ENCODE results near the gene KCNT2.

DNA sequence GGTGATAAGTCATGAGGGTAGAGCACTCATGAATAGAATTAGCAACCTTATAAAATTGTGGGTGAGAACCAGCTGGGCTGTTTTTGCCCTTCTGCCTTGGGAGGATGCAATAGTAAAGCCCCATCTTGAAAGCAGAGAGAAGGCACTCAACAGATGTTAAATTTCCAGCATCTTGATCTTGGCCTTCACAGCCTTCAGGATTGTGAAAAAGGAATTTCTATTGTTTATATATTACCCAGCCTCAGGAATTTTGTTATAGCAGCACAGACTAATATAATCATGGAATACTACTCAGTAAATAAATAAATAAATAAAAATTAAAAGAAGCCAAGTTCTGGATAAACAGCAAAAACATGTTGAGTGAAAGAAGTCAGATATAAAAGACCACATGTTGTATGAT is 175.2 kb downstream of the KCNT2 start:
- TF ChIP-seq, protein P1, sequence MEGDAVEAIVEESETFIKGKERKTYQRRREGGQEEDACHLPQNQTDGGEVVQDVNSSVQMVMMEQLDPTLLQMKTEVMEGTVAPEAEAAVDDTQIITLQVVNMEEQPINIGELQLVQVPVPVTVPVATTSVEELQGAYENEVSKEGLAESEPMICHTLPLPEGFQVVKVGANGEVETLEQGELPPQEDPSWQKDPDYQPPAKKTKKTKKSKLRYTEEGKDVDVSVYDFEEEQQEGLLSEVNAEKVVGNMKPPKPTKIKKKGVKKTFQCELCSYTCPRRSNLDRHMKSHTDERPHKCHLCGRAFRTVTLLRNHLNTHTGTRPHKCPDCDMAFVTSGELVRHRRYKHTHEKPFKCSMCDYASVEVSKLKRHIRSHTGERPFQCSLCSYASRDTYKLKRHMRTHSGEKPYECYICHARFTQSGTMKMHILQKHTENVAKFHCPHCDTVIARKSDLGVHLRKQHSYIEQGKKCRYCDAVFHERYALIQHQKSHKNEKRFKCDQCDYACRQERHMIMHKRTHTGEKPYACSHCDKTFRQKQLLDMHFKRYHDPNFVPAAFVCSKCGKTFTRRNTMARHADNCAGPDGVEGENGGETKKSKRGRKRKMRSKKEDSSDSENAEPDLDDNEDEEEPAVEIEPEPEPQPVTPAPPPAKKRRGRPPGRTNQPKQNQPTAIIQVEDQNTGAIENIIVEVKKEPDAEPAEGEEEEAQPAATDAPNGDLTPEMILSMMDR (IDR thresholded peaks at IDR 0.05; ENCODE audit: low read length), result no peak
- TF ChIP-seq EZH2 (optimal IDR thresholded peaks at IDR 0.05; ENCODE audit: low read depth, low read length), result no peak
- TF ChIP-seq EZH2phosphoT487 (IDR thresholded peaks at IDR 0.05; ENCODE audit: low read length), result no peak
